Ishikawa (cell line): ENCODE data around the gene CHCHD2.

Experiments
- EP300 ChIP-seq: IDR thresholded peaks from 2 replicates; pipeline ENCODE4 v1.6.1; 2012; ENCODE audit warnings: borderline replicate concordance
- MAX ChIP-seq: IDR thresholded peaks from 2 replicates; pipeline ENCODE4 v1.6.1; 2012
- RAD21 ChIP-seq: IDR thresholded peaks from 2 replicates; pipeline ENCODE4 v1.6.1; 2012; ENCODE audit warnings: low read depth
- YY1 ChIP-seq: IDR thresholded peaks from 2 replicates; pipeline ENCODE4 v1.6.1; 2012; ENCODE audit warnings: low read depth
- ZBTB7A ChIP-seq: IDR thresholded peaks from 2 replicates; pipeline ENCODE4 v1.6.1; 2012; ENCODE audit warnings: low read depth
- TF ChIP-seq, protein P1 (sequence below): IDR thresholded peaks from 2 replicates; pipeline ENCODE4 v1.6.1; 2012; ENCODE audit warnings: low read depth, mild to moderate bottlenecking

DNA sequence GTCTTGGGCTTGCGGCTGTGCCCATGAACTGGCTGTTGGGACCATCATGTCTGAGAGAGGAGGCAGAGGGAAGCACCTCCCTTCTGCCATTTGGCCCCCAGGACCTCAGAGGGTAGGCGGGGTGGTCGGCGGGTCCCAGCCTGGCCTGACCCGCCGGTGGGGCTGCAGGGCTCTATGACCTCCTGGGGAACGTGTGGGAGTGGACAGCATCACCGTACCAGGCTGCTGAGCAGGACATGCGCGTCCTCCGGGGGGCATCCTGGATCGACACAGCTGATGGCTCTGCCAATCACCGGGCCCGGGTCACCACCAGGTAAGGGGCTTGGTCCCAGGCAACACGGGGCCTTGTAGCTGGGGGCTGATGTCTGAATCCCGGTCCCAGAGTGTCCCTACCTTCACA is 28.1 kb downstream of the CHCHD2 start:
- no peak for TF ChIP-seq YY1
- no peak for TF ChIP-seq RAD21
- no peak for TF ChIP-seq ZBTB7A
- TF ChIP-seq EP300, result no peak
- TF ChIP-seq, protein P1, sequence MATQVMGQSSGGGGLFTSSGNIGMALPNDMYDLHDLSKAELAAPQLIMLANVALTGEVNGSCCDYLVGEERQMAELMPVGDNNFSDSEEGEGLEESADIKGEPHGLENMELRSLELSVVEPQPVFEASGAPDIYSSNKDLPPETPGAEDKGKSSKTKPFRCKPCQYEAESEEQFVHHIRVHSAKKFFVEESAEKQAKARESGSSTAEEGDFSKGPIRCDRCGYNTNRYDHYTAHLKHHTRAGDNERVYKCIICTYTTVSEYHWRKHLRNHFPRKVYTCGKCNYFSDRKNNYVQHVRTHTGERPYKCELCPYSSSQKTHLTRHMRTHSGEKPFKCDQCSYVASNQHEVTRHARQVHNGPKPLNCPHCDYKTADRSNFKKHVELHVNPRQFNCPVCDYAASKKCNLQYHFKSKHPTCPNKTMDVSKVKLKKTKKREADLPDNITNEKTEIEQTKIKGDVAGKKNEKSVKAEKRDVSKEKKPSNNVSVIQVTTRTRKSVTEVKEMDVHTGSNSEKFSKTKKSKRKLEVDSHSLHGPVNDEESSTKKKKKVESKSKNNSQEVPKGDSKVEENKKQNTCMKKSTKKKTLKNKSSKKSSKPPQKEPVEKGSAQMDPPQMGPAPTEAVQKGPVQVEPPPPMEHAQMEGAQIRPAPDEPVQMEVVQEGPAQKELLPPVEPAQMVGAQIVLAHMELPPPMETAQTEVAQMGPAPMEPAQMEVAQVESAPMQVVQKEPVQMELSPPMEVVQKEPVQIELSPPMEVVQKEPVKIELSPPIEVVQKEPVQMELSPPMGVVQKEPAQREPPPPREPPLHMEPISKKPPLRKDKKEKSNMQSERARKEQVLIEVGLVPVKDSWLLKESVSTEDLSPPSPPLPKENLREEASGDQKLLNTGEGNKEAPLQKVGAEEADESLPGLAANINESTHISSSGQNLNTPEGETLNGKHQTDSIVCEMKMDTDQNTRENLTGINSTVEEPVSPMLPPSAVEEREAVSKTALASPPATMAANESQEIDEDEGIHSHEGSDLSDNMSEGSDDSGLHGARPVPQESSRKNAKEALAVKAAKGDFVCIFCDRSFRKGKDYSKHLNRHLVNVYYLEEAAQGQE, result no peak
- no peak for TF ChIP-seq MAX
